ENCODE data around the gene LNX1.

DNA sequence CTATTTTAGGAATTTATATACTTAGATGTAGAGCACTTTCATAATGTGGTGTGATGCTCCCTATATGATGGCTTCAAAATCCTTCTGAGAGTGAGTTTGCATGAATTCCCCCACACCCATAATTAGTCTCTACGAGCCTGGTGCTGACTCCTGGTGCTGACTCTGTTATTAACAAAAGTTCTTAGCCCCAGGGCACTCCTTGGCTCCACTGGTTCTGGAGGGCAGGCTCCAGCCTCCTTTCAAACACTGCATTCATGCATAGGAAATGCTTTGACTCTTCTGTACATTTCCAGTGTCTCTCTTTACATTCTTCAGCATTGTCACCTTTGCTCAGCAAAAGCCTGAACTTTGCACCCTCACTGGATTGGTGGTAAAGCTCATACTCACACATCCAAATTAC, 64.0 kb downstream of the LNX1 start:
- TF ChIP-seq POLR2A (IDR thresholded peaks at IDR 0.05; ENCODE audit: low read length) = no peak
- no peak for TF ChIP-seq GATA1 (IDR thresholded peaks at IDR 0.05; ENCODE audit: low read depth, low read length)
